IMR-90 (cell line): Measurements from ENCODE around the gene NT5E. TPM values are rescaled to one million over a fixed set of nuclear protein-coding genes. Genes with fewer than 3 reads are reported as not detected.

ENCODE experiments used
- ATAC-seq: fragments of 200-7000 bp; cut with Tn5 transposase; 2 replicates; pipeline ENCODE4 v1.9.1; 2020; ENCODE audit warnings: low read depth, mild to moderate bottlenecking, moderate library complexity
- BruUV-seq: library from RNA; stranded (reverse); fragments of 400-500 nt; replicated peaks from 2 replicates; lab custom pipeline; 2021; lab: Mats Ljungman, UMichigan
- CTCF ChIA-PET: fragments of 300-600 bp; formaldehyde crosslinking; extraction: SDS; loops from one replicate; lab custom pipeline; 2021; ENCODE audit warnings: antibody characterized with exemption; lab: Yijun Ruan, JAX
- POLR2A ChIA-PET: fragments of 300-600 bp; sonication (Branson Sonifier 250); formaldehyde crosslinking; loops from one replicate; lab custom pipeline; 2022; ENCODE audit warnings: antibody characterized with exemption; ENCODE audit not compliant: unreplicated experiment; lab: Charles Lee
- DNase-seq: peaks from one replicate; pipeline ENCODE4 v3.0.0; 2013
- H2AFZ ChIP-seq: replicated peaks from 2 replicates; pipeline ENCODE3; 2013; ENCODE audit warnings: low read length, mild to moderate bottlenecking; ENCODE audit not compliant: poor library complexity
- H2AK5ac ChIP-seq: 2 replicates; pipeline ENCODE4 v1.6.1; 2013; ENCODE audit warnings: low read depth, low read length, inconsistent platforms
- H2AK9ac ChIP-seq: replicated peaks from 2 replicates; pipeline ENCODE3; 2013; ENCODE audit warnings: mild to moderate bottlenecking, low read depth, low read length, moderate library complexity; ENCODE audit not compliant: poor library complexity
- H2BK120ac ChIP-seq: 2 replicates; pipeline ENCODE4 v1.6.1; 2013; ENCODE audit warnings: low read depth, low read length, inconsistent platforms
- H2BK15ac ChIP-seq: 3 replicates; pipeline ENCODE4 v1.6.1; 2013; ENCODE audit warnings: low read depth, low read length, inconsistent platforms
- H2BK20ac ChIP-seq: 2 replicates; pipeline ENCODE4 v1.6.1; 2013; ENCODE audit warnings: low read depth, mild to moderate bottlenecking, inconsistent platforms, low read length, moderate library complexity
- H2BK5ac ChIP-seq: 2 replicates; pipeline ENCODE4 v1.6.1; 2013; ENCODE audit warnings: mild to moderate bottlenecking, low read depth, low read length, inconsistent platforms; ENCODE audit not compliant: poor library complexity, severe bottlenecking
- H3K14ac ChIP-seq: replicated peaks from 2 replicates; pipeline ENCODE4 v1.6.1; 2013; ENCODE audit warnings: low read depth, low read length, inconsistent platforms
- H3K18ac ChIP-seq: 2 replicates; pipeline ENCODE4 v1.6.1; 2013; ENCODE audit warnings: low read depth, low read length, control low read depth
- H3K23ac ChIP-seq: 2 replicates; pipeline ENCODE4 v1.6.1; 2013; ENCODE audit warnings: low read depth, low read length, inconsistent platforms
- H3K27ac ChIP-seq: 2 replicates; pipeline ENCODE4 v1.5.1; 2013; ENCODE audit warnings: mild to moderate bottlenecking, control low read depth, low read length; ENCODE audit not compliant: insufficient read depth
- H3K27me3 ChIP-seq: 2 replicates; pipeline ENCODE4 v1.6.1; 2013; ENCODE audit warnings: low read length; ENCODE audit not compliant: control insufficient read depth, insufficient read depth
- H3K36me3 ChIP-seq: 2 replicates; pipeline ENCODE4 v1.6.1; 2013; ENCODE audit warnings: low read length, mixed read lengths; ENCODE audit not compliant: control insufficient read depth, insufficient read depth
- H3K4ac ChIP-seq: 2 replicates; pipeline ENCODE4 v1.6.1; 2013; ENCODE audit warnings: low read depth, low read length, inconsistent platforms
- H3K4me1 ChIP-seq: 2 replicates; pipeline ENCODE4 v1.6.1; 2013; ENCODE audit warnings: low read length, mixed read lengths; ENCODE audit not compliant: control insufficient read depth, insufficient read depth
- H3K4me2 ChIP-seq: 2 replicates; pipeline ENCODE4 v1.6.1; 2013; ENCODE audit warnings: low read depth, mild to moderate bottlenecking, control low read depth, low read length, moderate library complexity
- H3K4me3 ChIP-seq: 2 replicates; pipeline ENCODE4 v1.5.1; 2013; ENCODE audit warnings: low read depth, mild to moderate bottlenecking, control low read depth, low read length, moderate library complexity; ENCODE audit not compliant: insufficient read depth
- H3K56ac ChIP-seq: 2 replicates; pipeline ENCODE4 v1.6.1; 2013; ENCODE audit warnings: low read length, inconsistent platforms; ENCODE audit not compliant: insufficient read depth; ENCODE audit errors: extremely low read depth
- H3K79me1 ChIP-seq, 2 experiments: 2 replicates each; pipeline ENCODE4 v1.6.1; 2013; ENCODE audit warnings: low read length in 2 of 2, inconsistent platforms in 1 of 2, low read depth in 1 of 2
- H3K9ac ChIP-seq: 2 replicates; pipeline ENCODE4 v1.6.1; 2013; ENCODE audit warnings: low read depth, low read length, control low read depth
- H3K9me1 ChIP-seq: 2 replicates; pipeline ENCODE4 v1.6.1; 2013; ENCODE audit warnings: low read length, inconsistent platforms; ENCODE audit not compliant: insufficient read depth
- H3K9me3 ChIP-seq: 2 replicates; pipeline ENCODE4 v1.6.1; 2013; ENCODE audit warnings: low read length; ENCODE audit not compliant: control insufficient read depth, insufficient read depth
- H4K20me1 ChIP-seq: 2 replicates; pipeline ENCODE4 v1.6.1; 2013; ENCODE audit warnings: low read length, inconsistent platforms; ENCODE audit not compliant: insufficient read depth
- H4K5ac ChIP-seq: 2 replicates; pipeline ENCODE4 v1.6.1; 2013; ENCODE audit warnings: mild to moderate bottlenecking, low read depth, low read length, control low read depth
- H4K8ac ChIP-seq, 2 experiments: 2 replicates each; pipeline ENCODE4 v1.6.1; 2013; ENCODE audit warnings: low read depth in 2 of 2, low read length in 2 of 2, control low read depth in 1 of 2, inconsistent platforms in 1 of 2
- H4K91ac ChIP-seq: 2 replicates; pipeline ENCODE4 v1.6.1; 2013; ENCODE audit warnings: low read depth, low read length, inconsistent platforms; ENCODE audit not compliant: insufficient read depth
- BHLHE40 ChIP-seq: fragments of 150-350 bp; IDR thresholded peaks from 2 replicates; pipeline ENCODE4 v1.6.1; 2016; ENCODE audit warnings: mild to moderate bottlenecking, low read depth, low read length
- CEBPB ChIP-seq: IDR thresholded peaks from 2 replicates; pipeline ENCODE4 v1.6.1; 2012; ENCODE audit warnings: low read depth, low read length, improper control_type of control experiment
- CHD1 ChIP-seq: IDR thresholded peaks from 2 replicates; pipeline ENCODE4 v1.6.1; 2012; ENCODE audit warnings: low read depth, low read length, improper control_type of control experiment
- FOS ChIP-seq: fragments of 150-350 bp; IDR thresholded peaks from 2 replicates; pipeline ENCODE4 v1.6.1; 2016; ENCODE audit warnings: low read depth, low read length
- MAFK ChIP-seq: IDR thresholded peaks from 2 replicates; pipeline ENCODE4 v1.6.1; 2012; ENCODE audit warnings: low read depth, low read length, improper control_type of control experiment
- MAZ ChIP-seq: IDR thresholded peaks from 2 replicates; pipeline ENCODE4 v1.6.1; 2012; ENCODE audit warnings: low read depth, mild to moderate bottlenecking, low read length, improper control_type of control experiment, moderate library complexity, borderline replicate concordance
- MXI1 ChIP-seq: IDR thresholded peaks from 2 replicates; pipeline ENCODE4 v1.6.1; 2012; ENCODE audit warnings: low read depth, mild to moderate bottlenecking, low read length, moderate library complexity, borderline replicate concordance
- NFE2L2 ChIP-seq: fragments of 150-350 bp; IDR thresholded peaks from 2 replicates; pipeline ENCODE4 v1.6.1; 2016; ENCODE audit warnings: low read depth, mild to moderate bottlenecking, low read length
- POLR2A ChIP-seq: IDR thresholded peaks from 2 replicates; pipeline ENCODE4 v1.6.1; 2012; ENCODE audit warnings: mild to moderate bottlenecking, low read depth, low read length
- RAD21 ChIP-seq: IDR thresholded peaks from 2 replicates; pipeline ENCODE4 v1.6.1; 2012; ENCODE audit warnings: low read length, improper control_type of control experiment
- RCOR1 ChIP-seq: IDR thresholded peaks from 2 replicates; pipeline ENCODE4 v1.6.1; 2012; ENCODE audit warnings: mild to moderate bottlenecking, low read length, improper control_type of control experiment; ENCODE audit not compliant: insufficient replicate concordance
- RFX5 ChIP-seq: IDR thresholded peaks from 2 replicates; pipeline ENCODE4 v1.8.0; 2012; ENCODE audit warnings: low read depth, mild to moderate bottlenecking, low read length, moderate library complexity
- SMC3 ChIP-seq: fragments of 150-350 bp; IDR thresholded peaks from 2 replicates; pipeline ENCODE4 v1.6.1; 2016; ENCODE audit warnings: low read depth, mild to moderate bottlenecking, antibody characterized with exemption, low read length, moderate library complexity
- dilution Hi-C: fragments of 300-500 bp; cut with HindIII; formaldehyde crosslinking; loops from one replicate; pipeline ENCODE4 v1.14.3; 2018; ENCODE audit warnings: low sequenced_read_pairs; ENCODE audit not compliant: unreplicated experiment
- in situ Hi-C: fragments of 300-500 bp; cut with MboI; formaldehyde crosslinking; loops from 3 replicates; pipeline ENCODE4 v1.14.3; 2019; ENCODE audit warnings: low sequenced_read_pairs, inconsistent platforms, mixed read lengths
- intact Hi-C: fragments of 100-400 bp; cut with micrococcal nuclease; formaldehyde crosslinking; loops from 2 replicates; pipeline ENCODE4 v1.10.0; 2022
- polyA plus RNA-seq, 3 experiments: library from polyadenylated mRNA; depleted of rRNA; stranded (reverse); fragments of >200 nt; gene quantifications; 2 replicates each; pipeline ENCODE4 v1.2.3, GENCODE V29; 2012; ENCODE audit warnings: low replicate concordance in 1 of 3
- total RNA-seq: library from RNA; depleted of rRNA; stranded (reverse); fragments of >200 nt; gene quantifications from 2 replicates; pipeline ENCODE4 v1.2.3, GENCODE V29; 2012
- TF ChIP-seq, protein P1 (sequence below): fragments of 150-350 bp; IDR thresholded peaks from 2 replicates; pipeline ENCODE4 v1.6.1; 2017; ENCODE audit warnings: mild to moderate bottlenecking, antibody characterized with exemption, low read length, low read depth
- TF ChIP-seq, protein P2 (sequence below): fragments of 150-350 bp; IDR thresholded peaks from 2 replicates; pipeline ENCODE4 v1.6.1; 2016; ENCODE audit warnings: low read depth, mild to moderate bottlenecking, low read length, moderate library complexity, borderline replicate concordance
- TF ChIP-seq, protein P3 (sequence below): conservative IDR thresholded peaks from 2 replicates; pipeline ENCODE4 v1.5.1; 2012; ENCODE audit warnings: mild to moderate bottlenecking, low read depth, low read length, improper control_type of control experiment

NT5E gene
- total and polyA plus RNA-seq, 2 of the 4 experiments (the other 2 are of a cell fraction): 153 to 280 TPM

DNA sequence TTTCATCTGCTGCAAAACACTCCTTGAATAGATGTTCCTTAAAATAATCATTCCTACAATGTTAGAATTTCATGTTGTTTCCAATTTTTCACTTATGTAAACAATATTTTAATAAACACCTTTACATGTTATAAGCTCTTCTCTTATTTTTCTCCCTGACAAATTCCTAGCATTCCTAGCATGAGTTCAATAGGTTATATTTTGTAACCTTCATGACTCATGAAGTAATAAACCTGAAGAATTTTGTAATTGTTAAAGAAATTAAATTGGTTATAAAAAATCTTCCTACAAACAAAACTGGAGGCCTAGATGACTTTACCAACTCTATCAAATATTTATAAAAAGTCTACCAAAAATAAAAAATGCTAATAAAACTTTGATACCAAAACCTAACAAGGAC is 66.3 kb downstream of the NT5E start:
- no peaks in the 10 kb centered on the region for H3K9me1 ChIP-seq
- H4K8ac ChIP-seq: no peak overlapping the region
- H2AK9ac ChIP-seq: no peak overlapping the region
- H3K23ac ChIP-seq: no peak overlapping the region
- BruUV-seq: no TSS peak
- H3K18ac ChIP-seq: no peak overlapping the region
- no peak overlapping the region for H4K91ac ChIP-seq
- peaks cover 3% of the 10 kb centered on the region for H3K4me1 ChIP-seq
- H2BK120ac ChIP-seq: no peak overlapping the region
- DNase-seq (peak; percentile 17), ATAC-seq (0 out of 2 replicates have a peak, but pooled peaks have one; percentile 37)
- no peak overlapping the region for H3K4ac ChIP-seq
- no peak overlapping the region for H3K56ac ChIP-seq
- H2BK5ac ChIP-seq: no peak overlapping the region
- H3K36me3 ChIP-seq: peaks cover 18% of the 10 kb centered on the region
- H2AFZ ChIP-seq: no peak overlapping the region
- H3K27ac ChIP-seq: no peak overlapping the region
- H3K14ac ChIP-seq: no peak overlapping the region
- no peak overlapping the region for H2BK20ac ChIP-seq
- H2AK5ac ChIP-seq: no peak overlapping the region
- H2BK15ac ChIP-seq: no peak overlapping the region
- TF ChIP-seq RCOR1: no peak
- no peak for TF ChIP-seq MXI1
- TF ChIP-seq, protein P1, sequence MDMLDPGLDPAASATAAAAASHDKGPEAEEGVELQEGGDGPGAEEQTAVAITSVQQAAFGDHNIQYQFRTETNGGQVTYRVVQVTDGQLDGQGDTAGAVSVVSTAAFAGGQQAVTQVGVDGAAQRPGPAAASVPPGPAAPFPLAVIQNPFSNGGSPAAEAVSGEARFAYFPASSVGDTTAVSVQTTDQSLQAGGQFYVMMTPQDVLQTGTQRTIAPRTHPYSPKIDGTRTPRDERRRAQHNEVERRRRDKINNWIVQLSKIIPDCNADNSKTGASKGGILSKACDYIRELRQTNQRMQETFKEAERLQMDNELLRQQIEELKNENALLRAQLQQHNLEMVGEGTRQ: no peak
- no peak for TF ChIP-seq CEBPB
- TF ChIP-seq MAZ: no peak
- no peak for TF ChIP-seq POLR2A
- no peak for TF ChIP-seq NFE2L2
- TF ChIP-seq MAFK: no peak
- TF ChIP-seq BHLHE40: no peak
- TF ChIP-seq FOS: no peak
- no peak for TF ChIP-seq RFX5
- TF ChIP-seq RAD21: no peak
- TF ChIP-seq CHD1: no peak
- TF ChIP-seq, protein P2, sequence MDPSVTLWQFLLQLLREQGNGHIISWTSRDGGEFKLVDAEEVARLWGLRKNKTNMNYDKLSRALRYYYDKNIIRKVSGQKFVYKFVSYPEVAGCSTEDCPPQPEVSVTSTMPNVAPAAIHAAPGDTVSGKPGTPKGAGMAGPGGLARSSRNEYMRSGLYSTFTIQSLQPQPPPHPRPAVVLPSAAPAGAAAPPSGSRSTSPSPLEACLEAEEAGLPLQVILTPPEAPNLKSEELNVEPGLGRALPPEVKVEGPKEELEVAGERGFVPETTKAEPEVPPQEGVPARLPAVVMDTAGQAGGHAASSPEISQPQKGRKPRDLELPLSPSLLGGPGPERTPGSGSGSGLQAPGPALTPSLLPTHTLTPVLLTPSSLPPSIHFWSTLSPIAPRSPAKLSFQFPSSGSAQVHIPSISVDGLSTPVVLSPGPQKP: no peak
- TF ChIP-seq, protein P3, sequence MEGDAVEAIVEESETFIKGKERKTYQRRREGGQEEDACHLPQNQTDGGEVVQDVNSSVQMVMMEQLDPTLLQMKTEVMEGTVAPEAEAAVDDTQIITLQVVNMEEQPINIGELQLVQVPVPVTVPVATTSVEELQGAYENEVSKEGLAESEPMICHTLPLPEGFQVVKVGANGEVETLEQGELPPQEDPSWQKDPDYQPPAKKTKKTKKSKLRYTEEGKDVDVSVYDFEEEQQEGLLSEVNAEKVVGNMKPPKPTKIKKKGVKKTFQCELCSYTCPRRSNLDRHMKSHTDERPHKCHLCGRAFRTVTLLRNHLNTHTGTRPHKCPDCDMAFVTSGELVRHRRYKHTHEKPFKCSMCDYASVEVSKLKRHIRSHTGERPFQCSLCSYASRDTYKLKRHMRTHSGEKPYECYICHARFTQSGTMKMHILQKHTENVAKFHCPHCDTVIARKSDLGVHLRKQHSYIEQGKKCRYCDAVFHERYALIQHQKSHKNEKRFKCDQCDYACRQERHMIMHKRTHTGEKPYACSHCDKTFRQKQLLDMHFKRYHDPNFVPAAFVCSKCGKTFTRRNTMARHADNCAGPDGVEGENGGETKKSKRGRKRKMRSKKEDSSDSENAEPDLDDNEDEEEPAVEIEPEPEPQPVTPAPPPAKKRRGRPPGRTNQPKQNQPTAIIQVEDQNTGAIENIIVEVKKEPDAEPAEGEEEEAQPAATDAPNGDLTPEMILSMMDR: no peak
- no peak for TF ChIP-seq SMC3
- ChIA-PET CTCF (interaction anchor here (1.5 kb wide), 1 partner anchor 21 kb away, joined by 4 read pairs; no protein-coding TSS in a partner anchor), POLR2A (no interaction called here)
- no peaks in the 10 kb centered on the region for H3K9me3 ChIP-seq
- dilution Hi-C loops (no loop called here), in situ Hi-C loops (no loop called here), intact Hi-C loops (no loop called here)
- no peak overlapping the region for H3K9ac ChIP-seq
- H3K27me3 ChIP-seq: no peaks in the 10 kb centered on the region
- no peak overlapping the region for H3K4me2 ChIP-seq
- H4K5ac ChIP-seq: no peak overlapping the region
- H4K20me1 ChIP-seq: no peaks in the 10 kb centered on the region
- peaks cover 0 to 2% of the 10 kb centered on the region in 2 experiments; a peak in 1 of 4 replicates for H3K79me1 ChIP-seq
- no peak overlapping the region for H3K4me3 ChIP-seq
